Effector CD8-positive, alpha-beta T cell (primary cell): ENCODE results near the gene DNAH17.

Source experiments
- DNase-seq: peaks from one replicate; lab custom pipeline; 2025; lab: John Stamatoyannopoulos, UW
- total RNA-seq, 4 experiments: gene quantifications; one replicate each; lab custom pipeline; 2026; lab: John Stamatoyannopoulos, UW

Gene DNAH17, protein sequence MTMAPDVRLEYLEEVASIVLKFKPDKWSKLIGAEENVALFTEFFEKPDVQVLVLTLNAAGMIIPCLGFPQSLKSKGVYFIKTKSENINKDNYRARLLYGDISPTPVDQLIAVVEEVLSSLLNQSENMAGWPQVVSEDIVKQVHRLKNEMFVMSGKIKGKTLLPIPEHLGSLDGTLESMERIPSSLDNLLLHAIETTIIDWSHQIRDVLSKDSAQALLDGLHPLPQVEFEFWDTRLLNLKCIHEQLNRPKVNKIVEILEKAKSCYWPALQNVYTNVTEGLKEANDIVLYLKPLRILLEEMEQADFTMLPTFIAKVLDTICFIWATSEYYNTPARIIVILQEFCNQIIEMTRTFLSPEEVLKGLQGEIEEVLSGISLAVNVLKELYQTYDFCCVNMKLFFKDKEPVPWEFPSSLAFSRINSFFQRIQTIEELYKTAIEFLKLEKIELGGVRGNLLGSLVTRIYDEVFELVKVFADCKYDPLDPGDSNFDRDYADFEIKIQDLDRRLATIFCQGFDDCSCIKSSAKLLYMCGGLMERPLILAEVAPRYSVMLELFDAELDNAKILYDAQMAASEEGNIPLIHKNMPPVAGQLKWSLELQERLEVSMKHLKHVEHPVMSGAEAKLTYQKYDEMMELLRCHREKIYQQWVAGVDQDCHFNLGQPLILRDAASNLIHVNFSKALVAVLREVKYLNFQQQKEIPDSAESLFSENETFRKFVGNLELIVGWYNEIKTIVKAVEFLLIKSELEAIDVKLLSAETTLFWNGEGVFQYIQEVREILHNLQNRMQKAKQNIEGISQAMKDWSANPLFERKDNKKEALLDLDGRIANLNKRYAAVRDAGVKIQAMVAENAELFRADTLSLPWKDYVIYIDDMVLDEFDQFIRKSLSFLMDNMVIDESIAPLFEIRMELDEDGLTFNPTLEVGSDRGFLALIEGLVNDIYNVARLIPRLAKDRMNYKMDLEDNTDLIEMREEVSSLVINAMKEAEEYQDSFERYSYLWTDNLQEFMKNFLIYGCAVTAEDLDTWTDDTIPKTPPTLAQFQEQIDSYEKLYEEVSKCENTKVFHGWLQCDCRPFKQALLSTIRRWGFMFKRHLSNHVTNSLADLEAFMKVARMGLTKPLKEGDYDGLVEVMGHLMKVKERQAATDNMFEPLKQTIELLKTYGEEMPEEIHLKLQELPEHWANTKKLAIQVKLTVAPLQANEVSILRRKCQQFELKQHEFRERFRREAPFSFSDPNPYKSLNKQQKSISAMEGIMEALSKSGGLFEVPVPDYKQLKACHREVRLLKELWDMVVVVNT (N-terminal part only)
- total RNA-seq = 3.8 to 15.1 (median 5.5) reads per million in 4 experiments

DNA sequence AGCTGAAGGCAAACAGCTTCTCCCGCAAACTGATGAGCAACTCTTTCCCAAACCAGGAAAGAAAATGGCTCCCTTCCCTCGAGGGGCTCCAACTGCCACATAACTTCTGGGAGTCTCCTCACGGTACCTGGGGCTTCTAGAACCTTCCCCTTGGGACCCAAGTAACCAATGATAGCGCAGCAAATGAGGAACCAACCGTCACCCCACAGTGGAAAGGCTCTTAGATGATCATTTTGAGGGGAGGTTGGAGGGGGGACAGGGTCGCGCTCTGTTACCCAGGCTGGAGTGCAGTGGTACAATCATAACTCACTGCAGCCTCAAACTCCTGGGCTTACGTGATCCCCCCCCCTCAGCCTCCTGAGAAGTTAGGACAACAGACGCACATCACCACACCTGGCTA lies at the start of gene DNAH17:
DNAH17 (minus strand) TSS at position 101 of the 400 bp plus-strand sequence. CDS start 2,339 bp downstream, outside the sequence.
- no peak for DNase-seq

DNA sequence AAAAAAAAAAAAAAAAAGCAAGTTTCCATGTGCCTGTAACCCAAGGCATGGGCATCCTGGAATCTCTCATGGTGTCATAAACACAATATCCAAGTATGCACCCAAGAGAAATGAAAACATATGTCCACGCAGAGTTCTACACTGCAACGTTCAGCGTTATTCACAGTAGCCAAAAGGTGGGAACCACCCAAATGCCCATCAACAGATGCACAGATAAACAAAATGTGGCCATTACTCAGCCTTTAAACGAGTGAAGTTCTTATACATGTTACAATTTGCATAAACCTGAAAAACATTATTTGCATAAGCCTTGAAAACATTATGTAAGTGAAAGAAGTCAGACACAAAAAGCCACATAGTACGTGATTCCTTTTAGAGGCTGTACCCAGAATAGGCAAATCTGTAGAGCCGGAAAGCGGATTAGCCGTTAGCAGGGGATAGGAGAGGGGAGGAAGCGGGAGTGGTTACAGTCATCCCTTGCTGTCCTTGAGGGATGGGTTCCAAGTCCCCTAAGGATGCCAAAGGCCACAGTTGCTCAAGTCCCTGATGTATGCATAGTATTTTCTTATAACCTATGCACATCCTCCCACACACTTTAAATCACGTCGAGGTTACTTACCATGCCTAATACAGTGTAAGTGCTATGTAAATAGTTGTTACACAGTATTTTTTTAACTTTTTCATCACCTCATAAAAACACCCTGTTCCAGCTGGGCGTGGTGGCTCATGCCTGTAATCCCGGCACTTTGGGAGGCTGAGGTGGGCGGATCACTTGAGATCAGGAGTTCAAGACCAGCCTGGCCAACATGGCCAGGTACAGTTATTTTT lies 47.3 kb upstream of the DNAH17 start:
- DNase-seq = no peak

DNA sequence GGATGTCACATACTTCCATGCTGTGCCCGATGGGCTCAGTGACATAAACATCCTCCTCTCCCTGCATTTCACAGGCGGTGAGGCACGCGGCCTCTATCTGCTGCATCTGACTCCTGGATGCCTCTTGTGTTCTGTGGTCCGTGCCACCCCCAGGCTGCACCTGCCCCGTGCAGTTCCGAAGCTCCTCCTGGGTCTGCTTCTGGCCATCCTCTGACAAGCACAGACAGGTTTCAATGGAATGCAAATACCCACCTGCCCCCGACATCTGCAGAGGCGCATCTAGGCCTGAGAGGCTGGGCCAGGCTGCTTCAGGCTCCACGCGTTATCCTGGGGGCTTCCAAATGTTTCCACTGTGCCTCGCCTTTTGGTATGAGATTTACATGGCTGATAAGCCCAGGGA lies 46.3 kb upstream of the DNAH17 start:
- DNase-seq = no peak

DNA sequence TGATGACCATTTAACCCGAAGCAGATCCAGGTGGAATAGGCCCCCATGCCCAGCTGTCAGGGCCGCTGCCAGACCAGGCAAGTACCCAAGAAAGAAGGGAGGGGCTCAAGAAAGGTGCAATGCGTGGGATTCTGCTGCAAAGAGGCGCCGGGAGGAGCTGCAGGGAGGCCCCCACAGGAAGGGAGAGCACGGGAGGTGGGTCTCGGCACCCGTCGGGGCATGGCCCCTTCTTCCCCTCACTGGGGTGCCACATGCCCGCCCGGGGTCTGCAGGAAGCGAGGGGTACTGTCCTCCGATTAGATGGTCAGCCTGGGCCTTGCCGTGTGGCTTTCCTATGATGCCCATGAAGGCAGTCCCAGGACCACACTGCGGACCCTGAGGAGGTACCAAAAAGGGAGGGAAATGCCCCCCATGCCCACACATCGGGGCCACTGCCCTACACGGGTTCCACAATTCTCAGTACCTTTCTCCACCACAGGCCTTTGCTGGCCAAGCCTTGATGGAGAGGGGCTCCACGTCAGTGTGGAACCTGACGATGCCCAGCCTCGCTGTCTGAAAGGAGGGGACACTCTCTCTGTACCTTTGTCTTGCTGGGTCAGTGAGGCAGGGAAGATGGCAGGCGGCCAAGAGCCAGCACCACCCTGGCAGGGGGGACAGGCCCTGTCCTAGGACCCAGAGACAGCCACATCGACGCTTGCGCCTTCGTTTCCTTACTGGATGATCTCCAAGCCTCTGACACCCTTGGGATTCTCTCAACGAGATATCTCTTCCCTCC lies 45.5 kb upstream of the DNAH17 start:
- DNase-seq = no peak

DNA sequence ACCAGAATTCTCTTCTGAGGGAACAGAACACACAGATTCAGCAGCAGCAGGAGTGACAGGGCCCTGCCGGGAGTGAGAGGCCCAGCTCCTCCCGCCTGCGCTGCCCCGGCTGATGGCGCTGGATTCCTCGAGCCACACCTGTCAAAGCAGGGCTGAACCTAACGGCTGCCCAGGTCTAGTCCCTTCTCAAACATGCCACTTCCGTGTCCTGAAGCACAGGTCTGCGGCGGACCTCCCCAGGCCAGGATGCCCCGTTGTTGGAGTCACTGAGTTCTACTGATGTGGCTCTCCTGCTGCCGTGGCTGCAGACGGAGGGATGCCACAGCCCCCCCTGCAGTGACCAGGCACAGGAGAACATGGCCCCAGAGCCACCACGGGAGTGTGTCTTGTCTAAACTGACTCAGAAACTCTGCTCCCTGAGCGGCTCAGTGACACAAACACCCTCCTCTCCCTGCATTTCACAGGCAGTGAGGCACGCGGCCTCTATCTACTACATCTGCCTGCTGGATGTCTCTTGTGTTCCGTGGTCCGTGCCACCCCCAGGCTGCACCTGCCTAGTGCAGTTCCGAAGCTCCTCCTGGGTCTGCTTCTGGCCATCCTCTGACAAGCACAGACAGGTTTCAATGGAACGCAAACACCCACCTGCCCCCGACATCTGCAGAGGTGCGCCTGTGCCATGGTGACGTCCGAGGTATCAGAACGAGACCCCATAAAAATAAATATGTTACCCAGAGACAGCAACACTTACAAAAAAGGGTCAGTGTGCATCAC lies 44.7 kb upstream of the DNAH17 start:
- DNase-seq = no peak

DNA sequence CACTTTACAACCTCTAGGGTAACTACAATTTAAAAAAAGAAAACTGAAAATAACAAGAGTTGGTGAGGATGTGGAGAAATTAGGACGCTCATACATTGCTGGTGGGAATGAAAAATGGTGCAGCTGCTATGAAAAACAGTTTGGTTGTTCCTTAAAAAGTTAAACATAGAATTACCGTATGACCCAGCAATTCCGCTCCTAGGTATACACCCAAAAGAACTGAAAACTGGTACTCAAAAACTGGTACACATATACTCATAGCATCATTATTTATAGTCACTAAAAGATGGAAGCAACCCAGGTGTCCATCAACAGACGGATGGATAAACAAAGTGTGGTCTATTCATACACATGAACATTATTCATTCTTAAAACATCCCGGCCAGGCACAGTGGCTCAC lies 42.9 kb upstream of the DNAH17 start:
- DNase-seq = no peak

DNA sequence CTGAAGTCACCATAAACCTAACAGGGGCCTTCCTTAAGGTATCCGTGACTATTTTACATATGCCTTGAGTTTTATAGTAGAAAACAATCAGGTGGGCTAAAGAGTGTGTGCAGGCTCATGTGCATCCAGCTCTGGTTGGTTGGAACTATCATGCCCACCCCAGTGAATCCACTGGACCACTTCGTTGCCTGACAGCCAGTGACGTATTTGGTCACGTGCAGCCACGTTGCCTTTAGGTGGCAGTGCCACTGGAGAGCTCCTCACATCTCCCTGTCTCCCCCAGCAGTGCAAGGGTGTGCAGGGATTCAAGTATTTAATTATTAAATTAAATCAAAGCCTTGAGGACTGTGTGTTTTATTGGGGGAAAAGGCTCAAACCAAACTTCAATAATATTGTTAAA lies 42.1 kb upstream of the DNAH17 start:
- DNase-seq = no peak

DNA sequence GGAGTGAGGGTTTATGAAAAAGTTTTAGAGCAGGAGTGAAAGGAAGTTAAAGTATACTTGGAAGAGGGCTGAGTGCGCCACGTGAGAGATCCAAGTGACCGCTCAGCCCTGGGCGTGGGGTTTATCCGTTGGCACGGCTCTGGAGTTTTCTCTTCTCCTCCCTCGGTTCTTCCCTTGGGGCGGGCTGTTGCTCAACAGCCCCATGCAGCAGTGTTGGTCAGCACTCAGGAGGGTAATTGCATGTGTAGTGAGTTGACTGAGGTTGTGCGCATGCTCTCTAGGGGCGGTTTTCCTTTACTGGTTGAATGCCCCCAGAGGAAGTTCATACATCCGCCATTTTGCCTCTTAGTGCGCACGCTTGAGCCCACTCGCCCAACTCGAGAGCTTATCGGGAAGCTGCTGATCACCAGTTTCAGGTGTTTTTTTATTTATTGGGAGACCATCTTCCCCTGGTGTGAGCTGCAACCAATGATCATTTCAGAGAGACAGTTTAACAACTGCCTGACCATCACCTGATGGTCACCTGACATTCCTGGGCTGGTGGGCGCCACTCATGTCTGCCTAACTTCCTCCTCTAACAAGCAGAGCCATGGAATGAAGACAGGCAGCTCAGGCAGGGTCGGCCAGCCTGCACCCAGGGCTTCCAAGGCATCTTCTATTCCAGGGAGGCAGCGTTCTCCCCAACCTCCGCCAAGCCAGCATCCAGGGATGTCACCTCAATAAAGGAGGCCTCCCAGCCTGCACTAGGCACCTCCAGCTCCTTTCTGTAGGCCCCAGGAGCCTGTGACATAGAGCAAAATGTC lies 41.3 kb upstream of the DNAH17 start:
- DNase-seq = no peak

DNA sequence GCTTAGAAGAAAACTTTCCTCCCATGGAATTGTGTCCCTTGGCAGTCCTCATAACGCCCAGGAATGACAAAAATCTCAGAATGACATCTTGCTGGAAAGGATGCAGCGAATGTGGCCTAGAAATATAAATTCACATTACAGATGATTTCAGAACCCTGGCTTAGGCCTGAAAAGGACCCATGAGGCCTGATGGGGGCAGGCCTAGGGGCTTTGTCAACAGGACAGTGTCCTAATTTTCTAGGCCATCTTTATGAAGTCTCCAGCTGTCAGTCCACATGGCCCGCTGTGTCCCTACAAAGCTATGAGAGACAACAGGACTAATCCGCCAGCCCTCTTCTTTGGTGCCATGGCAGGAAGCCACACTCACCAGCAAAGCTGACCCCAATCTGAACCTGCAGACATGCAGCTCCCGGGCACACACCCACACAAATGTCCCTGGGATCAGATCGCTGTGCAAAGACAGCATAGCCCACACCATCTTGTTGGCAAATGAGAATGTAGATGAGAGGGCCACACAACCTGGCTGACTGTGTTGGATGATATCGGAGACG lies 40.4 kb upstream of the DNAH17 start:
- no peak for DNase-seq

DNA sequence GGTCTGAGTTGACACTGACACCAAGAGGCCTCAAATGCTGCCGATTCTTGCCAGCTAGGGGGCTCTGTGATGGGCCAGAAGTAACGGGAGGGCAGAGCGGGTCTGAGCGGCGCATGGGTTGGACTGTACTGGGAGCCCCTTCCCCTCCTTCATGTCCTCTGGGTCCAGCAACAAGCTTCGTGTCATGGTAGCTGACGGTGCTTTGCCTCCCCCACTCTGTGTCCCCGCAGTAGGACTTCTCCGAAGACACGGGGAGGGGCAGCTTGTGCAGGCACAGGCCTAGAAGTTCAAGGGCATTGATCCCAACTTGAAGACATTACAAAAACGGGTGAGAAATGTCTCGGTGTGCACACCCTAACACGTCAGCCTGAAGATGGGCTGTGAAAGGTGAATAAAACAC lies 39.8 kb upstream of the DNAH17 start:
- no peak for DNase-seq

DNA sequence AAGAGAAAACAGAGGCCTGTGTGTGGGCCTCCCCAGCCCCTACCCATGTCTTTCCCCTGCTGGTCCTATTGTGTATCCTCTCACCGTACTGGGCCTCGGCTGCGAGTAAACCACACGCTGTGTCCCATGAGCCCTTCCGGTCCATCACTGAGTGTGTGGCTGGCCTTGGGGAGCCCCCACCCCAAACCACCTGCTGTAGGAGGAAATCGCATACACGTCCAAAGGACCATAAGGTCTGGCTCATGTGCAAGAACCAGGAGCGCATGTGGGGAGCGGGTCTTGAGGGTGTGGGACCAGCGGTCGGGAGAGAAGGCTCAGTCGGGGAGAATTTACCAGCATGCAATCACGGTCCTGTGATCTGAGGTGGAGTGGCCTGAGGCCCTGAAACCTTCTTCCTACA lies 38.4 kb upstream of the DNAH17 start:
- DNase-seq = no peak

DNA sequence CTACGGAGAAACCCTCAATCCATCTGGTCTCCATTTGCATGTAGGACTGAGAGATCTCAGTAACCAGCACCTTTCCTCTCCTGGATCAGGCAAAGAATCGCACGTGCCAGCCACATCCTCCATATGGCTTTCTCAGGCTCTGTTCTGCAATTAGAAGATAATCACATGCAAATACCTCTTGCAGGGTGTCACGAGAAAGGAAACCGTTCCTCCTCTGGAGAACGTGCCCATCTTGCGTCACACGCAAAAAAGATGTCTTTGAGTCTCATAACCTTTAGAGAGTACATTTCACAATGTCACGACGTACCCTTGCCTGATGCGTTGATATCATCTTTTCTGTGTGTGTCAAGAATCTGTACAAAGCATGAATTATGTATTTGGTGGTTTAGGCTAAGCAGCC lies 36.2 kb upstream of the DNAH17 start:
- no peak for DNase-seq

DNA sequence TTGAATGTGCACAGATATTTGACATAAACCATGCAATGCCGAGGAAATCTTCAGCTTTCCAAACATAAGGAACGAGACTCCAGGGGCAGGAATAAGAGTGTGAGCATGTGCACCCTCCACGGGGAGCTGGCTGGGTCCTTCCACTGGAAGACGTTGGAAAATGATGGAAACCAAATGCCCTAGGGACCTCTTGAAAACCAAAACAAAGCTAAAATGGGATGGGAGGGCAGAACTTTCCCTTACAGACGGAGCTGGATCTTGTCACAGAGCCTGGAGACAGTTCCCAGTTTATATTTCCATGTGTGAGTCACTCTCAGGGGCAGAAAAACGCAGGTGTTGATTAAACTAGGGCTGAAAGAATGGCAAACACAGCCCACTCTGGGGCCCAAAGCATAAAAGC lies 34.4 kb upstream of the DNAH17 start:
- DNase-seq = no peak

DNA sequence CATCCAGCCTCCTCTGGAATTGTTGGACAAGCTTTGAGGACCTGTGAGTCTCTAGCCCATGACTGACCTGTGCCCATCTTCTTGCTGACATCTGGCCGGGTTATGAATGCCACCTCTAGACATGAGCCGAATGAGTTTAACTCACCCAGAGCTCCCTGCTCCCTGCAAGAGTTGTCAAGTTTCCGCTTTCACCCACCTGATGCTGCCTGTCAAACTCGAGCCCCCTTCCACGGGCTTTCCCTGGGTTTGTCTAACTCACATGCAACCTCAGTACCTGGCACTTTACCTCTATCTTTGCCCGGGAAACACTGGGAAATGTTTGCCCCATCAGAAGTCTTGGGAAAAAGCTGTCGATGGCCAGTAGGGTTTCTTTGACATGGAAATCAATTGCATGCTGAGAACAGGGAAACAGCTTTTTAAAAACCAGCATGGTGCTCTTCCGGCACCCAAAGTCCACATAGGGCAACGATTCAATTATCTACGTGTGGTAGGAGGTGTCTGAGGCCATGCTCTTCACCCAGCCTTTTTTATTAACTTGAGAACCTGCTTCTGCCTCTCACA lies 33.8 kb upstream of the DNAH17 start:
- DNase-seq = no peak

DNA sequence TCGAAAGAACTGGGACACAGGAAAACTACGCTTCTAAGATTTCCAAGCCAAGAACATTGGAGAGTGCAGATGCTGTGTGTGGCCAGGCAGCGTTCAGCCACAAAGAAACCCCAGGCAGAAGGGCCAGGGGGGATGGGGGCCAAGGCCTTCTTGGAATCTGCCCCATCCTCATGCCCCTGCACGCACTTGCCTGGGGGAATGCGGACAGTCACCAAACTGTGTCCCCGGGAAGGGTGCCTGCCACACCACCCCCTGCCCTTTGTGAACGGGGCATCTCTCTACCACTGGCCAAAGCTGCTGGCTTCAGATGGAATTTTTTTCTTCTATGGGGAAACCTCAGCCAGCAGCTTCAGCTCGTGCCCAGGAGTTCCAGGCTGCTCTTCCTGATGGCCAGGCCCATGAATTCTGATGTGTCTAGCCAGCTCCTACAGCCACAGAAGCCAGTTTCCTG lies 32.0 kb upstream of the DNAH17 start:
- no peak for DNase-seq

DNA sequence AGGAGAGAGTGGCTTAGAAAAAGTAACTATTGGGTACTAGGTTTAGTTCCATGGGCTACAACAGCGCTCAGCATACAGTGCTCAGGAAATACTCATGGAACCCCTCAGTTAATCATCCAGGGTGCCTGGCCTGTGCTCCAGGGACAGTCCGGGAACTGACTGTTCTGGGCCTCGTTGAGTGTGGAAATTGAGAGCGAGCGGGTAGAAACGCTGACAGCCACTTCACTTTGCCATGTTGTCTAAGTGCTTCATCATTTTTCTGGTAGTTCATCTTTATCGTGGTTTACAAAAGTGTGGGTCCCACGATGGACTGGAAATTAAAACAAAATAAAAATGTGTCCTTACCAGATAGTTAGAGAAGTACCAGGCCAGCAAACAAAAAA lies 31.6 kb upstream of the DNAH17 start:
- DNase-seq = no peak

DNA sequence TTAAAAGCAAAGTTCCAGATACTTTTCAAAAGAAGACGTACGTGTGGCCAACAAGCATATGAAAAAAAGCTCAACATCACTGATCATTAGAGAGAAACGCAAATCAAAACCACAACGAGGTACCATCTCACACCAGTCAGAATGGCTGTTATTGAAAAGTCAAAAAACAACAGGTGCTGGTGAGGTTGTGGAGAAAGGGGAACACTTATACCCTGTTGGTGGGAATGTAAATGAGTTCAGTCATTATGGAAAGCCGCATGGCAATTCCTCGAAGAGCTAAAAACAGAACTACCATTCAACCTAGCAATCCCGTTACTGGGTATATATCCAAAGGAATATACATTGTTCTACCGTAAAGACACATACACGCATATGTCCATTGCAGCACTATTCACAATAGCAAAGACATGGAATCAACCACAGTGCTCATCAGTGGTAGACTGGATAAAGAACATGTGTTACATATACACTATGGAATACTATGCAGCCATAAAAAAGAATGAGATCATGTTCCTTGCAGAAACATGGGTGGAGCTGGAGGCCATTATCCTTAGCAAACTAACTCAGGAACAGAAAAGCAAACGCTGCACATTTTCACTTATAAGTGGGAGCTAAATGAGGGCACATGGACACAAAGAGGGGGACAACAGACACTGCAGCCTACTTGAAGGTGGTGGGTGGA lies 31.1 kb upstream of the DNAH17 start:
- no peak for DNase-seq

DNA sequence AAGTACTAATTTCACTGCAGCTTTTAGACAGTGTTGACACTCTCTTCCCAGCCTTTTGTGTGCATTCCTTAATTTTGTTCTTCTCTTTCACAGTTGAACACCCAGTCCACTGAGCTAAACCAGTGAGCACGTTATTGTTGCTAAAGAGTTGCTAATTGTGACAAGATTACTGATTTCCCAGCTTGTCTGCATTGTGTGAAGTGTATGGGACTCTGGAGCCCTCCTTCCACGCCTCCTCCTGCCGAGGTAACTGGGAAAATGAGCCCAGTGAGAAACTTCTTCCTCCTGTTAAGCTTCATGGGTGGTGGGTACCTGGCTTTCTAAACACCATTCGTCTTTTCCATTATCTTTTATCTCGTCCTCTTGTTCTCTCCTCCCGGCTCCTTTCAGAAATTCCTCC lies 29.8 kb upstream of the DNAH17 start:
- no peak for DNase-seq
